RPMI7951 (cell line): ENCODE data around the gene KCNE1. TPM values are rescaled to one million over a fixed set of nuclear protein-coding genes. Genes with fewer than 3 reads are reported as not detected.
"Not testable (repeated sequence)": the region's sequence is repeated elsewhere in the genome, so short reads cannot be mapped to it uniquely, and the experiment has no call there.

Experiments
- DNase-seq: peaks from one replicate; pipeline ENCODE4 v3.0.0-alpha.2; 2012; ENCODE audit warnings: low read depth
- total RNA-seq: library from RNA; depleted of rRNA; stranded (reverse); fragments of >200 nt; shearing (Covaris generic); gene quantifications from 2 replicates; pipeline ENCODE4 v1.2.3, GENCODE V29; 2014

The KCNE1 gene
- total RNA-seq, 1 experiment from 2014 or later = not detected

DNA sequence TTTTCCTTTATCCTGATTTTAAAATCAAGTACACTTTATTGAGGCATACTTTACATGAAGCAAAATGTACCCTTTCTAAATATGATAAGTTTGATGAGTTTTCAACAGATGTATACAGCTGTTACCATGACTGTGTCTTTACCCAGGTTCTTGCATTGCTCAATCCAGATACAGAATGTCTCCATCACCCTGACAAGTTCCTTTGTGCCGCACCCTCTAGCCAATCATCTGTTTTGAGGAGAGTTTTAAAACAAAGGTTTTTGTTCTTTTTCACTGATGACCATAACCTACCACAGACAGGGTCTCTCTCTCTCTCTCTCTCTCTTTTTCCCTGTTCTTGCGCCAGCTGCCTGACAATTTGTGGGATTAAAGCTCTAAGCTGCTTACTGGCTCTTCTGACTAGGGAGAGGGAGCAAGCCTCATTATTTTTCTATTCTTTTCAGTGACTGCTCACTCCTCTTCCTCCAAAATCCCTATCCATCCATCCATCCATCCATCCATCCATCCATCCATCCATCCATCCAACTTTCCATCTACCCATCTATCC, 1.2 kb upstream of the KCNE1 start:
- DNase-seq = no peak

DNA sequence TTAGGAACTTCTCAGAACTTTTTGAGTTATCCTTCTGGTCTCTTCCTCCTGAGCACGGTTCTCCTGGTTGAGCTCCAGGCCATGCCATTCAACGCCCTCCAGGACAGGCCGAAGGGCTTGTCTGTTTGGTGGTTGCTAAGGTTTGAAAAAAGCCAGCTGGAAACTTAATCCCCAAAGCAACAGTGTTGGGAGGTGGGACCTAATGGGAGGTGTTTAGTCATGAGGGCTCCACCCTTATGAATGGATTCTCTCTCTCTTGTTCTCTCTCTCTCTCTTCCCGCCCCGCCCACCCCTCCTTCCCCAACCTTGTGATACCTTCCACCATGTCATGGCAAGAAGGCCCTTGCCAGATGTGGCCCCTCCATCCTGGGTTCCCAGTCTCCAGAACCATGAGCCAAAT, 829 bp downstream of the KCNE1 start:
- DNase-seq = no peak

DNA sequence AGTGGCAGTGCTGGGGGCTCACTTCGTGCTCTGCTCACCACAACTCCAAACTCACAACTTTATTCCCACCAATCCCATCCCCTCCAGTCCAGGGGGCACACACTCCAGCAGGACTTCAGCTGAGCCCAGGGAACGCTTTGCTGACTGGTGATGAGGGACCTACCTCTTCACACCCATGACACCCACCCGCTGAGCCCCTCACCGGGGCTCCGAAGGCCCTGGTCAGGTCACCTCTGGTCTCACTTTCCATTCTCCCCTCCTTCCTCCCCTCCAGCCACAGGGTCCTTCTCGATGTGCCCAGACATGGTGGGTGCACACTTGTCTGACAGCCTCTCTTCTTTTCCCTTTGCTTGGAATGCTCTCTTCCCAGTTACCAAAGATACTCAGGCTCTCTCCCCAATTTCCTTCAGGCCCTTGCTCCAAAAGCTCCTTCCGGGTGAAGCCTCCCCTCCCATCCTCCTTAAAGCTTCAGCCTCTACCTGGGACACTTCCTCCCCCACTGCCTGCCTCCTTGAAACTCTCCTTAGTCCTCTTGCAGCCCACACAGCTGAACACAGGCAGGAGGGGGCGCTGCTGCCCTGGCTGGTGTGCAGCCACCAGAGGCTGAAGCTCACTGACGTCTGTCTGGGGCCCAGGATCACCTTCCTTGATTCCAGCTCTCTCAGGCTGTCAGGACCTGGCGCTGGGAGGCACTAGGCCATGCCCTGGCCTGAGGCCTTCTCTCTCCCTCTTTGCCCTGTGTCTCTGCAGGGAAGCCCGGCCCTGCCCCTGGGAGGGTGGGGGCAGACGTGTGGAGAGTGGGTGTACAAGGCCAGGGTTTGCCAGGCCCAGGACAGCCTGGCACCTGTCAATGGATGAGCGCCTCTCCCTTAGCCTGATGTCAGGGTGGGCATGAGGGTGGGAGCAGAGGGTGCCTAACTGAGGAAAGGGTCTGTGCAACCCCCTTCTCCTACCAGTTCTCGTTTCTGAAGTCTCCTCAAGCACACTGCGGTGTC, 1.6 kb downstream of the KCNE1 start:
- DNase-seq = peak; percentile 50

DNA sequence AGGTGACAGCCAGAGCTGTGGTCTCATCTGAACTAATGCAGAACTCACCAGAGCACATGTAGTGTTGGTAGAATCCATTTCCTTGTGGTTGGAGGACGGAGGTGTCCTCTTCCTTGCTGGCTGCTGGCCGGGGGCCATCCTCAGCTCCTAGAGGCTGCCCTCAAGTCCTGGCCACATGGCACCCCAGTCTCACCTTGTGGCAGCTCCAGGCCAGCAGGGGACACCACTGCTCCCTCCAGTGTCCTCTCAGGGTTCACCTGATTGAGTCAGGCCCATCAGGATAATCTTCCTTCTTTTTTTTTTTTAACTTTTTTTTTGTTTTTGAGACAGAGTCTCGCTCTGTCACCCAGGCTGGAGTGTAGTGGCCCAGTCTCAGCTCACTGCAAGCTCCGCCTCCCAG, 2.9 kb downstream of the KCNE1 start:
- DNase-seq = no peak

DNA sequence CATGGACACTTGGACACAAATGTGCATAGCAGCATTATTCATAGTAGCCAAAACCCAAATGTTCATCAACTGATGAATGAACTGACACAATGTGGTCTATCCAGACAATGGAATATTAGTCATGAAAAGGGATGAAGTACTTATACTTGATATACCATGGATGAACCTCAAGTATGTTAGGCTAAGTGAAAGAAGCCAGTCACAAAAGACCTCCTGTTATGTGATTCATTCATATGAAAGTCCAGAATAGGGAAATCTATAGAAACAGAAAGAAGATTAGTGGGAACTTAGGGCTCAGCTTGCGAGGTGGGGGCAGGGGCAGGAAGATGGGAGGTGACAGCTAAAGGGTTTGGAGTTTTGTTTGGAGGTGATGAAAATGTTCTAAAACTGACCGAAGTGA, 7.4 kb downstream of the KCNE1 start:
- DNase-seq = no peak

DNA sequence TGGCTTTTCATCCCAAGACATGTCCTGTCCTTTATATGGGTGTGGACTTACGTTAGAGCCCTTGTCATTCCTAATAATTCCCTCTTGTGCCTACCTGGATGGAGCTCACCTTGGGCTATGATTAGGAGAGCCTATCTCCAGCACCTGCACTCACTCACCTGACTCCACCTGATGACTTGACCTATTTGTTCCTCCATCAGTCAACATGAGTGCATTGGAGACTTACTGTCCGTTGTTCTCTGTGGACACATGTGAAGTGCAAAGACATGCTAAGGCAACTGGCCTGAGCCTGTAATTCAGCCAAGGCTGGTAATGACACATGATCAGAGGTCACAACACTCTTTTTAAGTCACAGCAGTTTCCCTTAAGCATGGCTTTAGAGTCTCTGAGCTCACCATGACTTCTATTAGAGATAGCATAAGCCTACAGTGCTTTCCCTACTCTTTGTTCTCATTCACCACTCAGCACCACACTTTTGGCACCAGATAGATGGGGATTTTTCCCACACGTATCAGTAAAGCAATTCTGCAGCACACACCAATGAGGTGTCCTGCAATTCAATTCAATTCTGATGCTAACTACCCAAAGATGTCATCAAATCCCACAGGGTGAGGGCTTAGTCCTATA, 9.4 kb downstream of the KCNE1 start:
- no peak for DNase-seq

DNA sequence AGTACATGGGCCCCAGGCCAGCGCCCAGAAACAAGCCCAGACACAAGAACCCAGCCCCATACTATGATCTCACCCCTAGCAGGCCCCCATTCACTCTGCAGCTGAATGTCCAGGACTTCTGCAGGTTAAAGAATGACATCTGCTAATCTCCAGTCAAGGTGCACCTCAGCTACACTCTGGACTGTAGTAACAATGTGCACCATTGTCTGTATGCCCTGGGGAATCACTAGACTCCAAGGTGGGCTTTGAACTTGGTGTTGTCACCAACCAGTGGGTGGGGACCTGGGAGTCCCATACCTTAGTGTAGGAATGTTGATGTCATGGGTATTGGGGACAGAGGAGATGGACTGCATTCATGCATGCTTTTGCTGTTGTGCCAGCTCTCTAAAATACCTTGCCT, 10.3 kb downstream of the KCNE1 start:
- no peak for DNase-seq

DNA sequence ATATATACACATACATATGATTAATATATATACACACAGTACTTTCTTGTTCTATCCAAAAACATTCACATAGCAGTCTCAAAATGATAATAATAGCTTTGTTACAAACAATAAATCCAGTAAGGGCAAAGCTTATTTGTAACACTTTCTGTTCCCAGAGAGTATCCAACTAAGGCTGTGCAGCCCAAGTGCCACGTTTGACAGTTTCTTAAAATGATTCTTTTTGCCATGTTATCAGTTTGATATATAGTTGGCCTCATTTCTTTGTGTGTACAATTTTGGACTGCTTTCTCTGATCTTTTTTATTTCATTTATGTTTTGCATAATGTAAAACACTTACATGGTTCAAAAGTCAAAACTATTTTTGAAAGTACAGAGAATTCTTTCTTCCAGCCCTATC, 11.8 kb downstream of the KCNE1 start:
- DNase-seq = no peak

DNA sequence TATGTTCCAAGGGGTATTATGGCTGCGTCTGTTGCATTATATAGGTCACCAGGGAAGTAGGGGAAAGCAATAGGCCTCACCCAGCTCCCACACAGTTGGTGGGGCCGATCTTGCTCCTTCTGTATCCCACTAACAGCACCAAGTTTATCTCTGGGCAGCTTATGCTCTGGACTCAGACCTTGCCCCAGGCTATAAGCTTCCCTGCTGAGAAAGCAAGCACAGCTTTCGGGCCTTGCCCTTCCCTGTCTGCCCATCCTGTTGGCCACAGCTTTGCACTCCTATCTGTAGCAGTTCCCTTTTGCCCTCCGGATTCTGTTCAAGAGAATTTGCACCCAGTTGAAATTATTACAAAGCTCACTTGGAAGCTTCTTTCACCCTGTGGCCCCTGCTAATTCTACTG, 12.9 kb downstream of the KCNE1 start:
- DNase-seq = no peak

DNA sequence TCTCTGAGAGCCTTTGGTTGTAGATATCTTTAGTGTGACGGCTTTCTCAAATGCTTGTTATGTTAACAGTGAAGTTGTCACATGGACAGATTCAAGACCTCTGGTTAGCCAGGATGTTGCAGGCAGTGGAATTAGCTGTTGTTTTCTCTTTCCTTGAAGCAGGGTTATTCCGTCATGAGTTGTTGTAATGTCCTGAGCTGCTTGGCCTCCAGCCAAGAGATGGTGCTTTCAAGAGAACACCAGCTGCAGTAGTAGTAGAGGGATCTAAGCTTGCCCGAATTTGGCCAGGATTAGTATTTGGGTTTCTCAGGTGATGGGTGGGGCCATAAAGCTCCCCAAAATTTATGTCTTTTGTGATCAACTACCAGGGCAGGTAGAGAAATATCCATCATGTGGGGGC, 13.4 kb downstream of the KCNE1 start:
- DNase-seq = no peak

DNA sequence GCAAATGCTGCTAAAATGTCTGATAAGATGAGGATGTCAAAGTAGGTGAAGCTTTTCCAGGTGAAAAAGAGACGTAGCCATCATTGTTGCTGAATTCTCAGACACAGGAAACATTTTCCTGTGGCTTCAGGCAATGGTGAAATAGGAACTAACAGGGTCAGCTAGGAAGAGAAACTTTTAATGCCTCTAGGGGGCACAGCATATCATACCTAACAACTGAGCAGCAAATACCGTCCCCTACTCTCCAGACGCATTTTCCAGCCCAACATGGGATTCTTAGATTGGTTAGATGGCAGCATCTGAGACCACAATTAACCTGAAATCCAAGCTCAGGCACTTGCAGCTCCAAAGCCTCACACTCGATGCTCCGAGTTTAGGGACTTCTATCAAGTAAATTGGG, 28.2 kb downstream of the KCNE1 start:
- not testable (repeated sequence) for DNase-seq

DNA sequence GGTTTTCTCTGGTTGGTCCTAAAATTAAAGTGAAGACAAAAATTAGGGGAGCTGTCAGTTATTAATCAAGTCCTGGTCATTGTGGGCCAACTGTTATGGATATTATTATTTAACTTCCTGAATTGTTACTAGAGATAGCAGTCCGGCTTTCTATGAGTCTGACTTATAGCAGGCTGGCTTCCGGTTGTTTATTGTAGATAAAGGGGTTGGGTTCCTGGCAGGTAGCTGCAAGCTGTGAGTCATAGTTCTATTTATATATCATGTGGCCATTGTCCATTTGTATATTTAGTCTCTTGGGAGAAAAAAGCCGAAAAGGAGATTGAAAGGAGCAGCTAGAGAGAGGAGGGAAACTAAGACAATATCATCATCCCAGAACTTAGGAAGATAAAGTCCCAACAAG, 28.6 kb downstream of the KCNE1 start:
- DNase-seq = not testable (repeated sequence)

DNA sequence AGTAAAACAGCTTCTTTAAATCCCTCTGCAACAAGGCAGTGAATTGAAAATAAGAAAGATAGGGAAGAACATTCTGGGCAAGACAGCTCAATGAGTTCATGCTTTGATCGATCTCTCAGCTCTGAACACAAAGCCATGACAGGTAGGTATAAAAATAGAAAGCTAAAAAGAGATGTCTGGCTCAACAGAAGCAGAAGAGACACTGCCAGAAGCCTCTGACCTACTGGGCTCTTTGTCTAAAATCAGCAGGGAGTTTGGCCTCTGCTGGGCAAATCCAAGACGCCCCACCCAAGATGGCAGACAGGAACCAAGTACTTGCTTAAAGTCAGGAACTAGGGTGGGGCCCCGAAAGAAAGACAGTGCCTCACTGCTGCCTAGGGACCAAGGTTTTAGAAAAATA, 44.7 kb downstream of the KCNE1 start:
- DNase-seq = not testable (repeated sequence)

DNA sequence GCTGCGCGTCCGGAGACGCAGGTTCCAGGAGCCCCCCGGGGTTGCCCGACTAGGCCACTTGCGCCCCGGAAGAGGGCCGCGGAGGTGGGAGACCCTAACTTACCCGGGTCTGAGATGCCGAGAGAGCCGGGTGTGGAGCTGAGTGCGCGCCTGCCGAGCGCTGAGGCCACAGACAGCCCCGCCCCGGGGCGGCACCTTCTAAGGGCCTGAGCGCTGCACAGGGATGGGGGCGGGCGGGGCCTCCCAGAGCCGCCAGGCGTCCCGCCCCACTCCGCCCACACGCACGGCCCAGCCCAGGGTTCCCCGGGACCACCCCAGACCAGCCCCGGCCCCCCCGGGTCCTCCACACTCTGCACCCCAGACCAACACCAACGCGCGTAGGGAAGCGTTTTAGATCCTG, 52.6 kb downstream of the KCNE1 start:
- not testable (repeated sequence) for DNase-seq

DNA sequence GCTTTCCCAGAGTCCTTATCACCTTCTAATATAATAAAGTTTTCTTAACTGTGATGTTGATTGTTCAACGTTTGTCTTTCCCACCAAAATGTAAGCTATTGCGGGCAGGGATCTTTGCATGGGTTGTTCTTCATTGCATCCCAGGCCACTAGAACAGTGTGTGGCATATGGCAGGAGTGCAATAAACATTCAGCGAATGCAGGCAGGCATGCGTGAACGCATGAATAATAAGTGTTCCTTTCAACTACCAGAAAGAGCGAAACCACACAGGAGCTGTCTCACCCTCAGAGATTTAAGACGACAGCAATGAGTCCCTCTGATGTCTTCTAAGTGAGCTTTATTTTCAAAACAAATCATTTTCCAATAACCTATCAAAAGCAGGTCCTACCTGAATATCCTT, 53.7 kb downstream of the KCNE1 start:
- DNase-seq = not testable (repeated sequence)

DNA sequence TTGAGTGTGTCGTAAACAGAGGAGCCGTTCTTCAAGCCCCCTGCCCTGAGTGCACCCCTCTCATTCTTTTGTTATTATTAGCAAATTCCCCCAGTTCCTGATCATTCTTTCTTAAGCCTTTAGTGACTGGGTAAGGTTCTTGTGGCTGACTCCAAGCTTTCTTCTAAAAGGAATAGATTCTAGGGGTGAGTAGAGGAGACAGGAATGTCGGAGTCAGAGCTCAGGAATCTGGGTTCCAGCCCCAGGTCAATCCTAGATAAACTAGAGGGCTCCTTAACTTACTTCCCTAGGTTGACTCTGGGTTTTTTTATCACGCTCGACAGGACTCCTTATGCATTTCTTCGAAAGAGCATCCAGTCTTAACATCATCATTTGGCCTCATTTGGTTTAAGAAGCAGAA, 55.8 kb downstream of the KCNE1 start:
- DNase-seq = not testable (repeated sequence)

DNA sequence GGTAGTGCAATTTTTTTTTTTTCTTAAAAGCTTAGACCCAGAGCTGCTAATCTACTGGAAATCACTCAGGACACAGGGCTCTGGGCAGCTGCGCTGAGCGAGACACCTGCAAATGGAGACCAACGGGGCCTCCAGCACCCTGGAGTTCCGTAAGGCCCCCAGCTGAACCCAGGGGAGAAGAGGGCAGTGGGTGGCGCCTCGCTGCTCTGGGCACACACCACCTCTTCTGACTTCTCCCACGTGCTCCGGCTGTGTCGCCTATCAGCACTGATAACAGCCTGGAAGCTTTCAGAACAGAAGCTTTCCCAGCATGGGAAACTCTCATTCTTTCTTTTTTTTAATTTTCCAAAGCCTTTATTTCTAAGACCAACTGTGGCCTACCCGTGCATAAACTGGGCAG, 56.4 kb downstream of the KCNE1 start:
- not testable (repeated sequence) for DNase-seq

DNA sequence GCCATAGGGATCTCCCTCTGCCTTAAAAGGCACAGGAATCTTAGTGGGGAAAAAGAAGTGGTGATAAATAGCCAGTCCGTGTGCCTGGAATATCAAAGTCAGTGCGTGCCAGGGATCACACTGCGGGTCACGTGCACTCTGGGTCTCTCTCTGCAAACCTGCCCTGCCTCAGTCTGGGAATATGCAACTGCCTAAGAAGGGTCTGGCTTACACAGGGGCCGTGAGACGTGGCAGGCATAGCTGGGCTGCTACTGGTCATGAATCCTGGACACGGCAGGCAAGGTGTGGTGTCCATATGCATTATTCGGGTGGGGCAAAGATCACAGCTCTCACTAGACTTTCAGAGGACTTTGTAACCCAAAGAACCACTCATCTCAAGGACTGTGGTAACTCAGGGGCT, 65.0 kb downstream of the KCNE1 start:
- not testable (repeated sequence) for DNase-seq

DNA sequence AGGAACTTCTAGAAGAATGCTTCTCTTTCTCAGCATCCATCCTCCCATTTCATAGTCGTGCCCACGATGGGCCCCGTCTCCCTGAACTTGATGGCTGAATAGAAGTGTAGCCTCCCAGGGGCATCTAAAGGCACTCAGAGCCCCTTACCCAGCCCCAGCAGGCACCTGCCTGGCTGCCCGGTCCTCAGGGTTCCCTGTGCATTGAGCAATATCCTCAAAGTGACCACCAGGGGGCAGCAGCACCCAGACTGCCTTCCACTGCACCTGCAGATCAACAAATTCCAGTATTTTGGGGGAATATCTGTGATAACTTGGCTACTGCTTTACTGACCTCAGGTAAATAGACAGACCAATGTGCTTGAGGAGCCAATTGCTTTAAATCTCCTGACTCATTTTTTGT, 68.5 kb downstream of the KCNE1 start:
- not testable (repeated sequence) for DNase-seq

DNA sequence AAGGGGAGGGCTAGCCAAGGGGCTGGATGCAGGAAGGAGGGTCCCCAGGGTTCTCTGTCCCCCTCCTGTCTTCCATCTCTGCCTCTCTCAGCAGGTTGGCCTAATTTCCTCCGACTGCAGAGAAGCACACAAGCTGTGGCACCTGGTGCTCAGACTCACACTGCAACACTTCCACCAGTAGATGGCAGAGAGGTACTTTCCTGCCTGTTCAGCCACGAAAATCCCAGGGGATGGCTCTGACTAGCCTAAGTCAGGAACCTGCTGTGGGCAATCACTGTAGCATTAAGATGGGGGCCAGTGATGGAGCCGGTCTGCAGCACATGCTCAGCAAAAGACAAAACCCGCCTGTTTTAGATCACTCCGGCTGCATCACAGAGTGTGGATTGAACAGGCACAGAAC, 82.3 kb downstream of the KCNE1 start:
- not testable (repeated sequence) for DNase-seq

DNA sequence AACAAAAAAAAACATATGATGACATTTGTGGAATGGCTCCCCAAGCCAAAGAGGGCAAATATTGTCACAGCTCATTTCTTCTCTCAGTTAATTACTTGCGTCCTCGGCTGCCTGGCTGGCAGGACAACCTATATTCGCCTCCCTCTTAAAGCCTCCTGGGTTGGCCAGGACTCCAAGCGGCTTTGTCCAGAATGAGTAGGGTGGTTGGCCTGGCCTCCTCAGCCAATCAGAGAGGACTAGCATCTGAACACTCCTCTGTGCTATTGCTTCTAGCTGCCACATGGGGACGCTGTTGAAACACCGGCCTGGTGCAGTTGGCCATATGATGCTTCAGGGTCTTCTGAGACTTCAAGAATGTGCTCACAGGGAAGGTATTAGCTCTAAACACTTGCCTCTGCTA, 83.6 kb downstream of the KCNE1 start:
- DNase-seq = not testable (repeated sequence)

DNA sequence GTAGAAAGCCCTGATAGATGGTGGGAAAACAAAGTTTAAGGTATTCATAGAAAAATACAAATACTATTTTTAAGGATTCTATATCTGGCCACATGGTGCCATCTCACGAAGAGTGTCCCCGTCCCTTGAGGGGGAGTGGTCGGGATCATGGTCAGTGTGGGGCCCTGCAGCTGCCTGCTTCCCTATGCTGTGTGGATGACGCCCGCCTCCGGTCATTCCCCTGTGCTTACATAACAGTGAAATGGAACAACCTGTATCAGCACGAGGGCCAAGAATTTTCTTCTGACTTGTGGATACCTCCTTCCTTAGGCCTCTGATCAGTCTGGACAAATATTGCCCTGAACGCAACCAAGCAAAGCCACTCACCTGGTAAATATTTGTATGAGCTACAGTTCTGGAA, 84.7 kb downstream of the KCNE1 start:
- not testable (repeated sequence) for DNase-seq

DNA sequence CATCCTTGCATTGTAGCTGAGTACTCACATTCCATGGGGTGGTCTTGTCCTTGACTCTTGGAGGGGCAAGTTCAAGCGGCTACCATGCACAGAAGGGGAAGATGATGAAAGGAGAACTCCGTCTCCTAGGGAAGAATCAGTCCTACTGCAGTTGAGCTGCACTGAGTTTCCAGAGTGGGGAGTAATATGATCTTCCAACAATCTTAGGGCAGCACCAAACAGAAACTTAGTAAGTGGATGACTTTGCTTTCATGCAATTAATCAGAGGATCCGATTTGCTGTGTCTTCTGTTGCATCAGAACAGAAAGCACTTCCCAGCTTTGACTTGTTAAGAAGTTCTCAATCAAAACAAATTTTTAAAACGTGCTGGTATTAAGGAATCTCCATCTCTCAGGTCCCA, 88.2 kb downstream of the KCNE1 start, which contains the start of gene SMIM34:
Gene SMIM34 (minus strand): TSS at position 147 of the 400 bp plus-strand sequence. CDS start 112 bp downstream, at position 35.
- not testable (repeated sequence) for DNase-seq
